Suprapubic skin (tissue), 3 donors: ENCODE results near the gene GJB3.
"Not testable (repeated sequence)": the region's sequence is repeated elsewhere in the genome, so short reads cannot be mapped to it uniquely, and the experiment has no call there.

ENCODE experiments used
- POLR2AphosphoS5 ChIP-seq, 3 donors: sonication (generic); formaldehyde crosslinking; IDR thresholded peaks; one replicate each; pipeline ENCODE4 v1.6.1; 2017; ENCODE audit warnings: antibody characterized with exemption in 3 of 3
- TF ChIP-seq, protein P1 (sequence below), 2 donors: fragments of 200-600 bp in 1 of 2; fragments of 450-650 bp in 1 of 2; sonication (generic) in 1 of 2; IDR thresholded peaks; one replicate each; pipeline ENCODE4 v1.5.1; 2016 to 2019; ENCODE audit warnings: antibody characterized with exemption in 2 of 2, mild to moderate bottlenecking in 1 of 2, moderate library complexity in 1 of 2

DNA sequence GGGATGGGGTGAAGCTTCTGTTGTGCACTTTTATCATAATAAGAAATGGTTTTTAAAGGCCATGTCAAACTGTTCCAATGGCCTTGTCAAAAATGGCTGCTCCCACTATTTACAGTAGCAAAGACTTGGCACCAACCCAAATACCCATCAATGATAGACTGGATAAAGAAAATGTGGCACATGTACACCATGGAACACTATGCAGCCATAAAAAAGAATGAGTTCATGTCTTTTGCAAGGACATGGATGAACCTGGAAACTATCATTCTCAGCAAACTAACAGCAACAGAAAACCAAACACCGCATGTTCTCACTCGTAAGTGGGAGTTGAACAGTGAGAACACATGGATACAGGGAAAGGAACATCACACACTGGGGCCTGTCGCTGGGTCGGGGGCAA is 7.9 kb upstream of the GJB3 start:
- TF ChIP-seq, protein P1, sequence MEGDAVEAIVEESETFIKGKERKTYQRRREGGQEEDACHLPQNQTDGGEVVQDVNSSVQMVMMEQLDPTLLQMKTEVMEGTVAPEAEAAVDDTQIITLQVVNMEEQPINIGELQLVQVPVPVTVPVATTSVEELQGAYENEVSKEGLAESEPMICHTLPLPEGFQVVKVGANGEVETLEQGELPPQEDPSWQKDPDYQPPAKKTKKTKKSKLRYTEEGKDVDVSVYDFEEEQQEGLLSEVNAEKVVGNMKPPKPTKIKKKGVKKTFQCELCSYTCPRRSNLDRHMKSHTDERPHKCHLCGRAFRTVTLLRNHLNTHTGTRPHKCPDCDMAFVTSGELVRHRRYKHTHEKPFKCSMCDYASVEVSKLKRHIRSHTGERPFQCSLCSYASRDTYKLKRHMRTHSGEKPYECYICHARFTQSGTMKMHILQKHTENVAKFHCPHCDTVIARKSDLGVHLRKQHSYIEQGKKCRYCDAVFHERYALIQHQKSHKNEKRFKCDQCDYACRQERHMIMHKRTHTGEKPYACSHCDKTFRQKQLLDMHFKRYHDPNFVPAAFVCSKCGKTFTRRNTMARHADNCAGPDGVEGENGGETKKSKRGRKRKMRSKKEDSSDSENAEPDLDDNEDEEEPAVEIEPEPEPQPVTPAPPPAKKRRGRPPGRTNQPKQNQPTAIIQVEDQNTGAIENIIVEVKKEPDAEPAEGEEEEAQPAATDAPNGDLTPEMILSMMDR (IDR thresholded peaks at IDR 0.05), result not testable (repeated sequence)
- TF ChIP-seq POLR2AphosphoS5 (IDR thresholded peaks at IDR 0.05), result not testable (repeated sequence)
